Fibroblast of lung (primary cell): ENCODE data around the gene SLC29A4.

Experiments
- CTCF ChIP-seq, 2 donors: IDR thresholded peaks in 1 of 2; conservative IDR thresholded peaks in 1 of 2; 1 replicate in 1 of 2; 2 replicates in 1 of 2; pipeline ENCODE4 v1.5.1; 2011 to 2012; ENCODE audit warnings: low read length in 2 of 2, control low read depth in 1 of 2, inconsistent platforms in 1 of 2, low read depth in 1 of 2, mild to moderate bottlenecking in 1 of 2
- EZH2 ChIP-seq: IDR thresholded peaks from 2 replicates; pipeline ENCODE4 v1.5.1; 2012; ENCODE audit warnings: low read length, control low read depth, mild to moderate bottlenecking; ENCODE audit errors: missing control alignments

GRCh38 chr7:5320391-5320790, 37.6 kb downstream of the SLC29A4 start:
- TF ChIP-seq EZH2 (no peak), CTCF (conservative IDR thresholded peaks at IDR 0.05 in 1 of 2, IDR thresholded peaks at IDR 0.05 in 1 of 2; ENCODE audit: low read depth in 1 of 2, low read length in 2 of 2) (no peak)
